Ishikawa (cell line): ENCODE results near the gene TPRA1.

Experiments used
- CEBPB ChIP-seq: IDR thresholded peaks from 2 replicates; pipeline ENCODE4 v1.6.1; 2012
- EGR1 ChIP-seq: IDR thresholded peaks from 2 replicates; pipeline ENCODE4 v1.6.1; 2012
- EP300 ChIP-seq: IDR thresholded peaks from 2 replicates; pipeline ENCODE4 v1.6.1; 2012; ENCODE audit warnings: borderline replicate concordance
- FOXM1 ChIP-seq: IDR thresholded peaks from 2 replicates; pipeline ENCODE4 v1.6.1; 2012; ENCODE audit warnings: low read depth, borderline replicate concordance
- TF ChIP-seq, protein P1 (sequence below): IDR thresholded peaks from 2 replicates; pipeline ENCODE4 v1.6.1; 2012; ENCODE audit warnings: low read depth, mild to moderate bottlenecking
- TF ChIP-seq, protein P2 (sequence below): IDR thresholded peaks from 2 replicates; pipeline ENCODE4 v1.6.1; 2012

- no peak for TF ChIP-seq CEBPB
- TF ChIP-seq, protein P1, sequence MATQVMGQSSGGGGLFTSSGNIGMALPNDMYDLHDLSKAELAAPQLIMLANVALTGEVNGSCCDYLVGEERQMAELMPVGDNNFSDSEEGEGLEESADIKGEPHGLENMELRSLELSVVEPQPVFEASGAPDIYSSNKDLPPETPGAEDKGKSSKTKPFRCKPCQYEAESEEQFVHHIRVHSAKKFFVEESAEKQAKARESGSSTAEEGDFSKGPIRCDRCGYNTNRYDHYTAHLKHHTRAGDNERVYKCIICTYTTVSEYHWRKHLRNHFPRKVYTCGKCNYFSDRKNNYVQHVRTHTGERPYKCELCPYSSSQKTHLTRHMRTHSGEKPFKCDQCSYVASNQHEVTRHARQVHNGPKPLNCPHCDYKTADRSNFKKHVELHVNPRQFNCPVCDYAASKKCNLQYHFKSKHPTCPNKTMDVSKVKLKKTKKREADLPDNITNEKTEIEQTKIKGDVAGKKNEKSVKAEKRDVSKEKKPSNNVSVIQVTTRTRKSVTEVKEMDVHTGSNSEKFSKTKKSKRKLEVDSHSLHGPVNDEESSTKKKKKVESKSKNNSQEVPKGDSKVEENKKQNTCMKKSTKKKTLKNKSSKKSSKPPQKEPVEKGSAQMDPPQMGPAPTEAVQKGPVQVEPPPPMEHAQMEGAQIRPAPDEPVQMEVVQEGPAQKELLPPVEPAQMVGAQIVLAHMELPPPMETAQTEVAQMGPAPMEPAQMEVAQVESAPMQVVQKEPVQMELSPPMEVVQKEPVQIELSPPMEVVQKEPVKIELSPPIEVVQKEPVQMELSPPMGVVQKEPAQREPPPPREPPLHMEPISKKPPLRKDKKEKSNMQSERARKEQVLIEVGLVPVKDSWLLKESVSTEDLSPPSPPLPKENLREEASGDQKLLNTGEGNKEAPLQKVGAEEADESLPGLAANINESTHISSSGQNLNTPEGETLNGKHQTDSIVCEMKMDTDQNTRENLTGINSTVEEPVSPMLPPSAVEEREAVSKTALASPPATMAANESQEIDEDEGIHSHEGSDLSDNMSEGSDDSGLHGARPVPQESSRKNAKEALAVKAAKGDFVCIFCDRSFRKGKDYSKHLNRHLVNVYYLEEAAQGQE, result no peak
- no peak for TF ChIP-seq EP300
- TF ChIP-seq EGR1, result no peak
- TF ChIP-seq FOXM1, result no peak
- TF ChIP-seq, protein P2, sequence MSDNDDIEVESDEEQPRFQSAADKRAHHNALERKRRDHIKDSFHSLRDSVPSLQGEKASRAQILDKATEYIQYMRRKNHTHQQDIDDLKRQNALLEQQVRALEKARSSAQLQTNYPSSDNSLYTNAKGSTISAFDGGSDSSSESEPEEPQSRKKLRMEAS, result no peak
These were observed 17.8 kb upstream of the TPRA1 start for GRCh38 chr3:127608362-127608718.
